Keratinocyte (primary cell): Measurements from ENCODE around the gene PKP4. TPM values are rescaled to one million over a fixed set of nuclear protein-coding genes. Genes with fewer than 3 reads are reported as not detected.
"Not testable (repeated sequence)": the region's sequence is repeated elsewhere in the genome, so short reads cannot be mapped to it uniquely, and the experiment has no call there.

Experiments used
- DNase-seq: peaks from one replicate; pipeline ENCODE4 v3.0.0-alpha.2; 2011; ENCODE audit warnings: low read depth, missing footprints, low spot score
- FAIRE-seq: peaks from 2 replicates; lab custom pipeline; 2011; peaks lifted over from hg19 to GRCh38; lab: Jason Lieb, UNC
- H2AFZ ChIP-seq: 2 replicates; pipeline ENCODE4 v1.6.0; 2012; ENCODE audit warnings: low read length, control low read depth, inconsistent platforms; ENCODE audit not compliant: control insufficient read depth
- H3K27ac ChIP-seq: 2 replicates; pipeline ENCODE4 v1.5.1; 2011; ENCODE audit warnings: low read length; ENCODE audit not compliant: control insufficient read depth, insufficient read depth
- H3K27me3 ChIP-seq: 3 replicates; pipeline ENCODE4 v1.6.0; 2011; ENCODE audit warnings: low read length; ENCODE audit not compliant: control insufficient read depth, insufficient read depth; ENCODE audit errors: extremely low read depth
- H3K36me3 ChIP-seq, 2 experiments: 2 replicates in 1 of 2; 3 replicates in 1 of 2; pipeline ENCODE4 v1.5.1; 2011; ENCODE audit warnings: low read length in 2 of 2, mild to moderate bottlenecking in 1 of 2; ENCODE audit not compliant: control insufficient read depth in 2 of 2, insufficient read depth in 2 of 2; ENCODE audit errors: extremely low read depth in 1 of 2
- H3K4me1 ChIP-seq: 3 replicates; pipeline ENCODE4 v1.5.1; 2011; ENCODE audit warnings: low read length; ENCODE audit not compliant: control insufficient read depth, insufficient read depth; ENCODE audit errors: extremely low read depth
- H3K4me2 ChIP-seq: 3 replicates; pipeline ENCODE4 v1.6.0; 2011; ENCODE audit warnings: low read depth, low read length; ENCODE audit not compliant: control insufficient read depth, insufficient read depth; ENCODE audit errors: extremely low read depth
- H3K4me3 ChIP-seq, 3 experiments: fragments of 200-600 bp in 1 of 3; sonication (generic) in 1 of 3; 2 replicates in 2 of 3; 3 replicates in 1 of 3; pipeline ENCODE4 v1.5.1; 2011 to 2016; ENCODE audit warnings: low read length in 3 of 3, mild to moderate bottlenecking in 3 of 3, control low read depth in 2 of 3, inconsistent platforms in 1 of 3, low read depth in 1 of 3, mixed read lengths in 1 of 3, mixed run types in 1 of 3, moderate library complexity in 1 of 3; ENCODE audit not compliant: control insufficient read depth in 2 of 3, insufficient read depth in 2 of 3; ENCODE audit errors: extremely low read depth in 1 of 3
- H3K79me2 ChIP-seq: 2 replicates; pipeline ENCODE4 v1.6.0; 2012; ENCODE audit warnings: low read length; ENCODE audit not compliant: control insufficient read depth, insufficient read depth
- H3K9ac ChIP-seq: 3 replicates; pipeline ENCODE4 v1.6.0; 2011; ENCODE audit warnings: low read length; ENCODE audit not compliant: control insufficient read depth, insufficient read depth; ENCODE audit errors: extremely low read depth
- H3K9me1 ChIP-seq: 3 replicates; pipeline ENCODE4 v1.6.0; 2011; ENCODE audit warnings: low read length; ENCODE audit not compliant: control insufficient read depth, insufficient read depth; ENCODE audit errors: extremely low read depth
- H3K9me3 ChIP-seq: 2 replicates; pipeline ENCODE4 v1.5.1; 2012; ENCODE audit warnings: low read depth, low read length; ENCODE audit not compliant: control insufficient read depth
- H4K20me1 ChIP-seq: 3 replicates; pipeline ENCODE4 v1.6.0; 2011; ENCODE audit warnings: low read length; ENCODE audit not compliant: control insufficient read depth, insufficient read depth; ENCODE audit errors: extremely low read depth
- CTCF ChIP-seq, 3 experiments: IDR thresholded peaks in 1 of 3; conservative IDR thresholded peaks in 1 of 3; optimal IDR thresholded peaks in 1 of 3; 2 replicates in 2 of 3; 3 replicates in 1 of 3; pipeline versions ENCODE3 to v1.5.1; 2011; ENCODE audit warnings: low read length in 3 of 3, mild to moderate bottlenecking in 3 of 3, moderate library complexity in 2 of 3, control low read depth in 1 of 3, inconsistent platforms in 1 of 3; ENCODE audit not compliant: insufficient read depth in 2 of 3; ENCODE audit errors: extremely low read depth in 1 of 3
- EZH2 ChIP-seq: IDR thresholded peaks from one replicate; pipeline ENCODE4 v1.6.1; 2012; ENCODE audit warnings: inconsistent platforms, mild to moderate bottlenecking, low read length, moderate library complexity
- dilution Hi-C: fragments of 300-500 bp; cut with MboI; formaldehyde crosslinking; loops from one replicate; pipeline ENCODE4 v1.7.0; 2020; ENCODE audit warnings: low sequenced_read_pairs; ENCODE audit not compliant: extremely low pct_ligation_motif_present
- polyA plus RNA-seq, 5 experiments: library from polyadenylated mRNA; depleted of rRNA in 3 of 5; stranded (reverse) in 3 of 5; stranded (forward) in 1 of 5; unstranded in 1 of 5; fragments of >200 nt; gene quantifications; 1 replicate in 1 of 5; 2 replicates in 3 of 5; 3 replicates in 1 of 5; pipeline versions ENCODE4 v1.2.1 to v1.2.3, GENCODE V29; 2011 to 2012; ENCODE audit warnings: missing spikeins in 2 of 5, low read depth in 1 of 5, low replicate concordance in 1 of 5

The PKP4 gene
- polyA plus RNA-seq, 1 donor (not counting 4 experiments of a cell fraction or from before 2014, with no cell fraction given): 43.8 TPM

- H3K9ac ChIP-seq: no peak overlapping the region
- no peak overlapping the region for H3K4me2 ChIP-seq
- dilution Hi-C loops: no loop called here
- no peaks in the 10 kb centered on the region for H3K9me3 ChIP-seq
- H3K79me2 ChIP-seq: peaks cover 70% of the 10 kb centered on the region
- FAIRE-seq (peak; percentile 63), DNase-seq (no peak)
- peaks cover 4% of the 10 kb centered on the region for H4K20me1 ChIP-seq
- peaks cover 2% of the 10 kb centered on the region for H3K9me1 ChIP-seq
- TF ChIP-seq EZH2: no peak
- no peak for TF ChIP-seq CTCF (optimal IDR thresholded peaks at IDR 0.05 in 1 of 3, IDR thresholded peaks at IDR 0.05 in 1 of 3, conservative IDR thresholded peaks at IDR 0.05 in 1 of 3; ENCODE audit: extremely low read depth in 1 of 3, insufficient read depth in 2 of 3, low read length in 3 of 3)
- H3K4me1 ChIP-seq: peaks cover 6% of the 10 kb centered on the region
- H3K27me3 ChIP-seq: no peaks in the 10 kb centered on the region
- H3K36me3 ChIP-seq: peaks cover 0 to 4% of the 10 kb centered on the region in 2 experiments
- no peak overlapping the region for H2AFZ ChIP-seq
- H3K27ac ChIP-seq: no peak overlapping the region
- no peak overlapping the region for H3K4me3 ChIP-seq
These were observed 10.5 kb downstream of the PKP4 start for GRCh38 chr2:158467248-158467647.

GRCh38 chr2:158472829-158473228, 16.1 kb downstream of the PKP4 start:
- dilution Hi-C loops, H3K36me3 ChIP-seq, FAIRE-seq: not testable (repeated sequence)

GRCh38 chr2:158473300-158473699, 16.5 kb downstream of the PKP4 start:
- H3K27ac ChIP-seq, FAIRE-seq, H3K4me3 ChIP-seq, H3K9ac ChIP-seq, dilution Hi-C loops, H3K36me3 ChIP-seq, H3K9me3 ChIP-seq, H3K27me3 ChIP-seq, H2AFZ ChIP-seq, H3K9me1 ChIP-seq, H3K4me2 ChIP-seq, H4K20me1 ChIP-seq, DNase-seq: not testable (repeated sequence)
- H3K79me2 ChIP-seq: peaks cover 15% of the 10 kb centered on the region
- H3K4me1 ChIP-seq: peaks cover 10% of the 10 kb centered on the region

More at GRCh38 chr2:158472829-158473228, 16.1 kb downstream of the PKP4 start:
- peaks cover 16% of the 10 kb centered on the region for H3K79me2 ChIP-seq
- not testable (repeated sequence) for H4K20me1 ChIP-seq, H2AFZ ChIP-seq, H3K9me1 ChIP-seq, H3K4me3 ChIP-seq, H3K4me2 ChIP-seq, H3K9ac ChIP-seq, DNase-seq, H3K27me3 ChIP-seq, H3K27ac ChIP-seq, H3K4me1 ChIP-seq, H3K9me3 ChIP-seq
